Kidney capillary endothelial cell (primary cell): ENCODE data around the gene SPARC.
"Not testable (repeated sequence)": the region's sequence is repeated elsewhere in the genome, so short reads cannot be mapped to it uniquely, and the experiment has no call there.

ENCODE experiments used
- DNase-seq: peaks from one replicate; pipeline ENCODE4 v3.0.0-alpha.2; 2018; ENCODE audit warnings: low spot score

The SPARC gene

DNA sequence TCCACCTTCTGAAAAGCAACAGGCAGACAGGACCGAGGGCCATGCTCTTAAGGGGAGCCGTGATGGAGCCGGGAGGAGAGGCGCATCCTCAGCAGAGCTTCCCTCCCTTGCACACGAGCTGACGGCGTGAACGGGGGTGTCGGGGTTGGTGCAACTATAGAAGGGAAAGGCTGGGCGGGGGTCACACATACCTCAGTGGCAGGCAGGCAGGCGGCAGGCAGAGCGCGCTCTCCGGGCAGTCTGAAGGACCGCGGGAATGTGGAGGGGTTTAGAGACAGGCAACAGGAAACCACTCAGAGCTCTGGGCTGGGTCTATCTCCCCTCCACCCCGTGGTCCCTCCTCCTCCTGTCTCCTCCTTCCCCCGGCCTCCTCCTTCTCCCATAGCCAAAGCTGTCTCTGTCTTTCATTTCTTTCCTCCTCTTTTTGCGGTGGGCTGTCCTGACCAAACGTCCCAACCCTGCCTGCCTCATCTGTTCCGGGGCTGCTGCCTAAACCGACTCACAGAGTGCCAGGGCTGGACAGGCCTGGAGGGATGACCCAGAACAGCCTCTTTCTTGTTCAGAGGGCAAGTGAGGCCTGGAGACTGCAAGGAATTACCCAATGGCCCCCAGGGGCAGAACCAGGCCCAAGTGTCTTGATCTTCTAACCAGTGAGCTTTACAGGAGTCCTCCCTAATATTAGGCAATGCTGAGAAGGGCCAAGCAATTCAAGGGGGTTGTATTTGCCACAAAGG, at the start of gene SPARC:
TSS of gene SPARC (minus strand) at position 242 of the 734 bp plus-strand sequence. CDS start 10,727 bp downstream, outside the sequence.
- DNase-seq: no peak

- no peak for DNase-seq
These were observed 48.9 kb upstream of the SPARC start for GRCh38 chr5:151735646-151736045.

- no peak for DNase-seq
These were observed 47.3 kb upstream of the SPARC start for GRCh38 chr5:151734064-151734408.

DNA sequence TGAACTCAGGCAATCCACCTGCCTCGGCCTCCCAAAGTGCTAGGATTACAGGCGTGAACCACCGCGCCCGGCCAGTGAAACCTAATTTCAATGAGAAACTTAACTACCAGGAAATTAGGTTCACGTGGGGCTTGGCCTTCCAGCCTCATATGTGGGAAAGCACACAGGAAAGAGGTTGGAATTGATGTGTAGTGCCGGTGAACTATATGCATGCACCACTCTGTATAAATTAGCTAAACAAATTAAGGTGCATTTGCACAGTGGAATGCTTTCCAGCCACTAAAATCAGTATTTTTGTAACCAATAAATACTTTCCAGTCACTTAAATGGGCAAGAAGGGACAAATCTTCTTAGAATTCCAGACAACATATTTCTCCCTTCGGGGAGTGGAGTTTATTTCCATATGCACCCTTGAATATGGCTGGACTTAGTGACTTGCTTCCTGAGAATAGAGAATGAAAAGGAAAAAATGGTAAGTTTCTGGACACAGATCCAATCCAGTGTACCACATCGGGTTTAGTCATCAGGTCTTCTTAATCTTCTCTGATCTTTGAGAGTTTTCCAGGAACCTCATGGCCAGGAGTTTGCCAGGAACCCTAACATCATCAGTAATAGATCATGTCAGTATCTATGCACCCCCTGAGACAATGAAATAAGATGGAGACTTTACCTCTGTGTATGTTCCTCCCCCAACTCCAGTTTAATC, 46.8 kb upstream of the SPARC start:
- no peak for DNase-seq

- no peak for DNase-seq
These were observed 43.7 kb upstream of the SPARC start for GRCh38 chr5:151730381-151730780.

DNA sequence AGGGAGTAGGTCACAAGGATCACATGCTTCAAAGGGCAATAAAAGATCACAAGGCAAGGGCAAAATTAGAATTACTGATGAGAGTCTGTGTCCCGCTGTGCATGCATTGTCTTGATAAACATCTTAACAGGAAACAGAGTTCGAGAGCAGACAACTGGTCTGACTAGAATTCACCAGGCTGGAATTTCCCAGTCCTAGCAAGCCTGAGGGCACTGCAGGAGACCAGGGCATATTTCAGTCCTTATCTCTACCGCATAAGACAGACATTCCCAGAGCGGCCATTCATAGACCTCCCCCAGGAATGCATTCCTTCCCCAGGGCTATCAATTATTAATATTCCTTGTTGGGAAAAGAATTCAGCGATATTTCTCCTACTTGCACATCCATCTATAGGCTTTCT, 42.9 kb upstream of the SPARC start:
- DNase-seq: not testable (repeated sequence)

GRCh38 chr5:151724360-151724759, 37.6 kb upstream of the SPARC start:
- no peak for DNase-seq

- DNase-seq: no peak
These were observed 35.8 kb upstream of the SPARC start for GRCh38 chr5:151722546-151722945.

DNA sequence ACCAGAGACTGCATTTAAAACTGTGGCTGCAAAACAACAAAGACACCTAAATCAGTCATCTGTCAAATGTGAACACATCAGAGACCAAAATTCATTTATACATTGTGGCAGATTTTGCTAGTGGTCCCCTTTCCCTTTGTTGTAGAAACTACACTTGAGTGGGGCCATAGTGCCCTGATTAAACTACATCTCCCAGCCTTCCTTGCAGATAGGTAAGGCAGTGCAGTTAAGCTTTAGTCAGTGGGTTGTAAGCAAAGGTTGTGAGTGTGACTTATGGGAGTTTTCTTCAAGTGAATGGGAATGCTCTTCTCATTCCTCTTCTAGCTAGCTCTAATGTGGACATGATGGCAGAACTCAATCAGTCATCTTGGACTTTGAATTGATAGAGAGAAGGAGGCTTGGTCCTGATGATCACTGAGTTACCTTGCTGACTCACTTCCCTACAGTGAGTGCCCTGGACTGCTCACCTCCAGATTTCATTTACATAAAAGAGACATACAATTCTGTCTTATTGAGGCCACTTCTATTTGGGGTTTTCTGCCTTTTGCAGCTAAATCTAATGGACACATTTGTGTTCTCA, 35.2 kb upstream of the SPARC start:
- DNase-seq: no peak

GRCh38 chr5:151721087-151721646, 34.5 kb upstream of the SPARC start:
- no peak for DNase-seq

DNA sequence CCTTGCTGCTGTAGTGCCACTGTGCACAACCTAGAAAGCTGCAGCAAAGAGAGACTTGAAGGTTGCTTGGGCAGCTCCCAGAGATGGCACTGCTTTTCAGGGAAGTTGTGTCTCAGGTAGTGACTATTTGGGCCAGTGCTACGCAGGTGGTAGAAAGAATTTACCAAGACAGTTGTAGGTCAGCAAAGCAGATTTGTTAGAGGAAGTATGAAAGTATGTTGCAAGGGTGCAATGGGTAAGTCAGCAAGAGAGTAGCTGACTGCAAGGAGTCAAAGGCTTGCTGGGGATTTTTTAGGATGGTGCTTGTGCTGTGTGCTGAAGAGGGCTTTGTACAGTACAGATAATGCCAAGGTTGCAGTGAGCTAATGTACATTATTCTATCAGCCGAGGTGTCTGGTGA, 33.5 kb upstream of the SPARC start:
- no peak for DNase-seq

DNA sequence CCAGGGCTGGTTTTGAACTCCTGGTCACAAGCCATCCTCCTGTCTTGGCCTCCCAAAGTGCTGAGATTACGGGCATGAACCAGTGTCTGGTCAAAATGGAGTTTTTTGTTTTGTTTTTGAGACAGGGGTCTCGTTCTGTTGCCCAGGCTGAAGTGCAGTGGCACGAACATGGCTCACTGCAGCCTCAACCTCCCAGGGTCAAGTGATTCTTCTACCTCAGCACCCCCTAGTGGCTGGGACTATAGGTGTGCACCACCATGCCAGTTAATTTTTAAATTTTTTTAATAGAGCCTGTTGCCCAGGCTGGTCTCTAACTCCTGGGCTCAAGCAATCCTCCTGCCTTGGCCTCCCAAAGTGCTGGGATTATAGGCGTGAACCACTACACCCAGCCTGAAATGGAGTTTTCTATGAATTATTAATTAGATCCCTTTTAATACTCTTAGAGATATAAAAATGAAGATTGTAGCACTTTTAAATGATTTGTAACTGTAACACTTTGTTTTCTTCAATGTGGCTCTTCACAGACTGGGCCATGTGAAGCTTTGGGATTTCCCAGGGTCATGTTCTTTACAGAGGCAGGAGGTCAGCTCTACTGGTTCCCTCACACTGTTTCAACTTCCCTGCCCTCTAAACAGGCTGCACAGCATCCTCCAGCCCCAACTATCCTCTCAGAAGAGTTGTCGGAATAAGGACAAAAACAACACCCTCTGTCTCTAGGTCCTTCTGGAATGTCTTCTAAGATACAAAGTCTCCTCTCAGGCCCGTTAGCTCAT, 32.7 kb upstream of the SPARC start:
- peak; percentile 49 for DNase-seq

- DNase-seq: no peak
These were observed 31.9 kb upstream of the SPARC start for GRCh38 chr5:151718646-151719045.

DNA sequence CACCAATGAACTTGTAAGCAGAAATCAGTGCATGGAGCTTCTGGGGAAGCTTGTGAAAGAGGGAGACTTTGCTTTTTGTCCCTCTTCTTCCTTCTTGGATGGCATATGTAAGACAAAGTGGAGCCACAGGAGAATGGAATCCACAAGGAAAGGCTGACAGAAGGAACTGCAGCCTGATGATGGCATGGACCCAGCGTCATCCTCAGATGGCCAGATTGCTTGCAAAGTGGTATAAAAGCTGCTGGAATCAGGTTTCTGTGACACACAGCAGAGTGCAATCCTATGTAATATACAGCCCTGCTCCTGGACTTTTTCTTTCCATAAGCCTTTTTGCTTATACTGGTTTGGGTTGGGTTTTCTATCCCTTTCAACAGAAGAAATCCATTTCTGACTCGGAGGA, 31.4 kb upstream of the SPARC start:
- DNase-seq: no peak

- DNase-seq: no peak
These were observed 30.7 kb upstream of the SPARC start for GRCh38 chr5:151717416-151717815.

DNA sequence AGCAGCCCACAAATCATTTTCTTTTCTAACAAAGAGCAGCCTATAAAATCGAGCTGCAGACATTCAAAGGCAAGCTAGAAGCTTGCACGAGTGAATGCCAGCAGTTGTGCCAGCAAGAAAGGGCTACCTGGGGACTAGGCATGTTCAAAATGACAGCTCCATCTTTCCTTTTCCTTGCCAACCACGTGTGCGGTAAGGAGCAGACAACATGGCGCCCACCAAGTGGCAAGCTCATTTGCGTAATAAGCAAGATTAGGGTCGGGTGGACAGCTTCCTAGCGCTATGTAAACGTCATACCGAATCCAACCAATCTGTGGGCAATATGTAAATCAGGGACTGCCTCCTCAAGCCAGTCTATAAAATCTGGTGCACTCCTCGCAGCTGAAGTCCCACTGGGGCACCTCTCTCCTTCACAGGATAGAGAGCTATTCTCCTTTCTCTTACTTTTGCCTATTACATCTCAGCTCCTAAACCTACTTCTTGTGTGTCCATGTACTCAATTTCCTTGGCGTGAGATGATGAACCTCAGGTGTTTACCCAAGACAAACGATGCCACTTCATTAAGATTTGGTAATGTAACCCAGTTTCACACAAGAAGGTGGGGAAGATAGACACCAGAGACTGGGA, 22.5 kb upstream of the SPARC start:
- no peak for DNase-seq

DNA sequence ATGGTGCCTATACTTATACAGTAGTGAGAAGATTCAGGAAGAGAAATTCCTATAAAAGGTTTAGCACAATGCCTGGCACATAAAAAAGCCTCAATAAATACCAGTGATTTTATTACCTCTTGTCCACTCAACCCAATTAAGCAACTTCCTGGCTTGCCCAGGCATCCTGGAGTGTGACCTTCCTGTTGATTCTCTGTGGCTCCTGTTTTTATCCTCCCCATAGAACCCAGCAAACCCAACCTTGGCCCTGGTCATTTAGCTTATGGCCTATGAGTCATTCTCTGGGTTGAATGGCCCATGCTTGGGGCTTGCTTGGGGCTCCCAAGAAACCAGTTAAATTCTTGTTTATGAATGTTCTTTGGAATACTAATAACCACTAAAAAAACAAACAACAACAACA, 21.4 kb upstream of the SPARC start:
- no peak for DNase-seq

DNA sequence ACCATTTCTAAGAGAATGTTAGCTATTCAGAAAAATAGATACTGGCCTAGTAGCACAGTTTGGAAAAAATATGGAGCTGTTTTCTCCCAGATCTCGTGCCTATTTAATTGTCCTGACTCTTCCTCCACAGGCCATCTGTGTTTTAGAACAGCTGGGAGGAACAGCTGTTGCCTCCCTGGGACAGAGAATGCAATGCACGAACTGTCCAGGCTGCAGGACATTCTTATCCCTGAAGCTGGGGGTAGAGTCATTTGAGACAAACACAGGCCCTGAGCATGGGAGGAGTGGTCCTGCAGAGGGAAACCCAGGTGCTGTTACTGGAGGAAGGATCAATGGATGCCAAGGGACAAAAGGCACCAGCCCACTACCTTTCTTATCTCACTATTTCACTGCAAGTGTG, 20.9 kb upstream of the SPARC start:
- DNase-seq: no peak

DNA sequence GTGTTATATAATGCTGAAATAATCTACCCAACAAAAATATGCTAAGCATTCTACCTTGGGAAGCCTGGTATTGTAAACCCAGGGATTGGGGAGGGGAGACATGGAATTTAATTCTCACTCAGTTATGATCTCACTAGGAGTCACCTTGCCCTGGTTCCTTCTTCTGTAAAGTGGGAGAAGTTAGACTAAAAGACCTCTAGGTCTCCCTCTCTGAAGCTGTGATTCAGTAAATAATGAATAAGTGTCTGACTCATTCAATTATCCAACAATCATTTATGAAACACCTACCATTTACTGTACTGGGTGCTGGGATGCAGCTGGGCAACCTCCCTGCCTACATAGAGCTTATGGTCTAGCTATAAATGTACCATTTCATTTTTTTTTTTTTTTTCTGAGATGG, 20.2 kb upstream of the SPARC start:
- DNase-seq: no peak

- no peak for DNase-seq
These were observed 17.1 kb upstream of the SPARC start for GRCh38 chr5:151703780-151704179.

GRCh38 chr5:151703227-151703626, 16.5 kb upstream of the SPARC start:
- DNase-seq: no peak

- no peak for DNase-seq
These were observed 14.1 kb upstream of the SPARC start for GRCh38 chr5:151700820-151701219.
